OCI-LY3 (cell line): ENCODE data around the gene SNCG.
"Not testable (repeated sequence)": the region's sequence is repeated elsewhere in the genome, so short reads cannot be mapped to it uniquely, and the experiment has no call there.

Source experiments
- CTCF ChIP-seq: fragments of 200-600, 300-600 bp; sonication (generic); IDR thresholded peaks from 2 replicates; pipeline ENCODE4 v1.5.1; 2014; ENCODE audit warnings: antibody characterized with exemption, low read length, low read depth
- EZH2phosphoT487 ChIP-seq: fragments of 200-600 bp; shearing (Covaris generic); IDR thresholded peaks from 2 replicates; pipeline ENCODE4 v1.6.1; 2018; ENCODE audit warnings: antibody characterized with exemption, mixed run types, low read depth

DNA sequence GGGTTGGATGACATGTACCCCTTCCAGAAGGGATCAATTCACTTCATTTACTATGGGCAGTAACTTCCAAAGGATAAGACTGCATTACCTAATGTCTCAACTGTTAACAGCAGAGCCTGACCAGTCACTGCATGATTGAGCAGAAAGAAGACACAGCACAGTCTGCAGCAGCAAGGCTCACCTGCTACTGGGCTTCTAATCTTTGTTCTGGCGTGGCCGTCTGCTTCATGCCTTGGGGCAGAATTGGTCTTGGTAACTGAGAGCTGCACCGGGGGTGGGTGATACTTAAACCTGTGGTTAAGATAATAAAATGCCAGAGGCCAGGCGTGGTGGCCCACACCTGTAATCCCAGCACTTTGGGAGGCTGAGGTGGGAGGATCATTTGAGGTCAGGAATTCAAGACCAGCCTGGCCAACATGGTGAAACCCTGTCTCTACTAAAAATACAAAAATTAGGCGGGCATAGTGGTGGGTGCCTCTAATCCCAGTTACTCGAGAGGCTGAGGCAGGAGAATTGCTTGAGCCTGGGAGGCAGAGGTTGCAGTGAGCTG is 24.2 kb upstream of the SNCG start:
- not testable (repeated sequence) for TF ChIP-seq CTCF, EZH2phosphoT487
